Adrenal gland (tissue), 12 donors: Measurements from ENCODE around the gene MACROD2. TPM values are rescaled to one million over a fixed set of nuclear protein-coding genes. Genes with fewer than 3 reads are reported as not detected.

Source experiments
- DNase-seq, 7 donors: peaks; one replicate each; pipeline ENCODE4 v3.0.0-alpha.2; 2019 to 2020
- H3K27ac ChIP-seq, 5 donors: fragments of 200-600 bp; sonication (generic) in 4 of 5; 1 replicate in 3 of 5; 2 replicates in 2 of 5; pipeline versions ENCODE4 v1.5.1 to v1.8.0; 2016 to 2020; ENCODE audit warnings: mild to moderate bottlenecking in 1 of 5
- H3K27me3 ChIP-seq: fragments of 200-600 bp; 2 replicates; pipeline ENCODE4 v1.8.0; 2021
- H3K36me3 ChIP-seq, 2 donors: fragments of 200-600 bp; replicated peaks in 1 of 2; 1 replicate in 1 of 2; 2 replicates in 1 of 2; pipeline versions ENCODE4 v1.5.1 to v1.8.0; 2018 to 2022
- H3K4me1 ChIP-seq, 2 donors: fragments of 200-600 bp; replicated peaks in 1 of 2; 1 replicate in 1 of 2; 2 replicates in 1 of 2; pipeline versions ENCODE4 v1.5.1 to v1.8.0; 2018 to 2021
- H3K4me3 ChIP-seq, 4 donors: fragments of 200-600 bp; sonication (generic) in 3 of 4; one replicate each; pipeline ENCODE4 v1.5.1; 2016 to 2018
- H3K9me3 ChIP-seq, 3 donors: fragments of 200-600 bp; sonication (generic) in 1 of 3; replicated peaks in 1 of 3; 1 replicate in 2 of 3; 2 replicates in 1 of 3; pipeline versions ENCODE4 v1.5.1 to v1.8.0; 2016 to 2021
- CTCF ChIP-seq, 6 experiments: fragments of 450-650 bp in 4 of 6; fragments of 200-600 bp in 2 of 6; sonication (generic) in 1 of 6; IDR thresholded peaks; 1 replicate in 5 of 6; 2 replicates in 1 of 6; pipeline versions ENCODE4 v1.5.1 to v1.8.0; 2016 to 2021; ENCODE audit warnings: antibody characterized with exemption in 6 of 6, mild to moderate bottlenecking in 2 of 6, moderate library complexity in 1 of 6
- POLR2A ChIP-seq, 2 donors: fragments of 450-650 bp; IDR thresholded peaks; one replicate each; pipeline ENCODE4 v1.6.1; 2017; ENCODE audit warnings: antibody characterized with exemption in 2 of 2, mild to moderate bottlenecking in 2 of 2, moderate library complexity in 1 of 2
- WGBS, 4 donors: extraction: QIAGEN DNeasy Blood & Tissue Kit in 2 of 4; methylation state at CpG; one replicate each; pipeline versions ENCODE4 v1.1.5 to v1.1.7; 2013 to 2017; 5-methylcytosine and 5-hydroxymethylcytosine counted together
- intact Hi-C, 2 donors: fragments of 100-400 bp; cut with DNase I; formaldehyde crosslinking; loops; one replicate each; pipeline versions ENCODE4 v1.14.1 to v1.15.0; 2022 to 2023
- polyA plus RNA-seq, 3 donors: library from polyadenylated mRNA; stranded (reverse); fragments of 200-250 nt in 2 of 3; fragments of 350-450 nt in 1 of 3; fragmentation: Illumina TruSeq in 1 of 3; extraction: RNeasy Lipid Tissue Mini Kit (QIAGEN cat#74804) in 1 of 3; gene quantifications; one replicate each; pipeline ENCODE4 v1.2.3, GENCODE V29; 2013 to 2014
- total RNA-seq, 9 donors: library from RNA; depleted of rRNA in 4 of 9; stranded (reverse); fragments of >200 nt in 4 of 9; fragments of 120-200 nt in 1 of 9; fragmentation: NEBNext Ultra II Directional in 1 of 9; extraction: Animal tissue kit (Norgen Biotek cat#: 25700) in 1 of 9; gene quantifications; one replicate each; pipeline versions ENCODE4 v1.1.0 to v1.2.4, GENCODE V29; 2013 to 2023
- donor health status: healthy with polysubstance abuse.
- donor health status: Bipolar disorder and iron deficiency.
- donor health status: DM: yes; HTN: yes; CAD: no.
- donor health status: DM: no; HTN: no; CAD: no.
- donor health status: DM: no; HTN: no; CAD: no.
- donor health status: DM: yes; HTN: yes; CAD: no.

Gene MACROD2
- total and polyA plus RNA-seq, 12 donors: 1.1 to 21.2 (median 6.4) TPM

- 71 to 84% (median 81%) methylated on average over 3 of the region's 3 CpGs for WGBS, 4 donors
- no peak for DNase-seq
- no peaks in the 10 kb centered on the region for H3K27me3 ChIP-seq
- TF ChIP-seq POLR2A (IDR thresholded peaks at IDR 0.05) (no peak), CTCF (IDR thresholded peaks at IDR 0.05) (no peak)
- no peaks in the 10 kb centered on the region for H3K36me3 ChIP-seq
- H3K4me3 ChIP-seq: no peak overlapping the region
- no peaks in the 10 kb centered on the region for H3K9me3 ChIP-seq
- no peak overlapping the region for H3K27ac ChIP-seq
- H3K4me1 ChIP-seq: no peaks in the 10 kb centered on the region
- intact Hi-C loops: no loop called here
These were observed 1080.3 kb downstream of the MACROD2 start for GRCh38 chr20:15075586-15075985.

GRCh38 chr20:15076785-15077184 is 1081.5 kb downstream of the MACROD2 start:
- Histone ChIP-seq H3K27ac (no peak overlapping the region), H3K4me1 (no peaks in the 10 kb centered on the region), H3K4me3 (no peak overlapping the region), H3K27me3 (no peaks in the 10 kb centered on the region), H3K36me3 (no peaks in the 10 kb centered on the region), H3K9me3 (no peaks in the 10 kb centered on the region)
- TF ChIP-seq POLR2A (IDR thresholded peaks at IDR 0.05) (no peak), CTCF (IDR thresholded peaks at IDR 0.05) (no peak)
- no peak for DNase-seq
- intact Hi-C loops: no loop called here
- WGBS, 4 donors: 88 to 96% (median 91%) methylated on average over 1 of the region's 1 CpG

GRCh38 chr20:15077733-15078250 is 1082.5 kb downstream of the MACROD2 start:
- H3K27me3 ChIP-seq: no peaks in the 10 kb centered on the region
- TF ChIP-seq POLR2A (IDR thresholded peaks at IDR 0.05) (no peak), CTCF (IDR thresholded peaks at IDR 0.05) (no peak)

GRCh38 chr20:15079594-15080340 is 1084.5 kb downstream of the MACROD2 start:
- Histone ChIP-seq H3K27ac (no peak overlapping the region), H3K36me3 (no peaks in the 10 kb centered on the region), H3K9me3 (no peaks in the 10 kb centered on the region), H3K4me3 (no peak overlapping the region), H3K27me3 (no peaks in the 10 kb centered on the region), H3K4me1 (no peaks in the 10 kb centered on the region)
- WGBS, 4 donors: 92 to 100% (median 97%) methylated on average over 1 of the region's 1 CpG
- TF ChIP-seq POLR2A (IDR thresholded peaks at IDR 0.05) (no peak), CTCF (IDR thresholded peaks at IDR 0.05) (no peak)
- DNase-seq: no peak
- intact Hi-C loops: no loop called here

More at GRCh38 chr20:15077733-15078250, 1082.5 kb downstream of the MACROD2 start:
- no peaks in the 10 kb centered on the region for H3K9me3 ChIP-seq
- H3K4me1 ChIP-seq: no peaks in the 10 kb centered on the region
- no peak for DNase-seq
- 76 to 84% (median 79%) methylated on average over 6 of the region's 6 CpGs for WGBS, 4 donors
- H3K36me3 ChIP-seq: no peaks in the 10 kb centered on the region
- H3K27ac ChIP-seq: no peak overlapping the region
- intact Hi-C loops: no loop called here
- no peak overlapping the region for H3K4me3 ChIP-seq
